Pons (tissue), 1 donor: Measurements from ENCODE around the gene OBI1.

ENCODE experiments used
- DNase-seq: peaks from one replicate; pipeline ENCODE4 v3.0.0-alpha.2; 2016; ENCODE audit warnings: low spot score

The OBI1 gene

GRCh38 chr13:78587395-78587794 lies 71.6 kb downstream of the OBI1 start:
- no peak for DNase-seq

GRCh38 chr13:78586706-78587105 lies 72.2 kb downstream of the OBI1 start:
- no peak for DNase-seq

- DNase-seq = no peak
Measured at GRCh38 chr13:78576261-78576660, 82.7 kb downstream of the OBI1 start.

- no peak for DNase-seq
Measured at GRCh38 chr13:78572459-78572858, 86.5 kb downstream of the OBI1 start.

- no peak for DNase-seq
Measured at GRCh38 chr13:78569029-78569428, 89.9 kb downstream of the OBI1 start.

GRCh38 chr13:78566631-78567030 lies 92.3 kb downstream of the OBI1 start:
- no peak for DNase-seq
